Measurements from ENCODE around the gene NDUFA7.

The NDUFA7 gene

GRCh38 chr19:8336660-8337059 lies 15.5 kb upstream of the NDUFA7 start:
- Histone ChIP-seq H3K9me3 (ENCODE audit: control insufficient read depth, insufficient read depth, low read depth, low read length) (no peaks in the 10 kb centered on the region), H3K4me1 (ENCODE audit: control insufficient read depth, insufficient read depth, low read length) (no peaks in the 10 kb centered on the region; the same call in 1 of the 2 replicates), H3K36me3 (ENCODE audit: control insufficient read depth in 2 of 2, insufficient read depth in 1 of 2, low read length in 2 of 2) (no peaks in the 10 kb centered on the region), H3K4me3 (ENCODE audit: low read depth, low read length) (no peak overlapping the region), H3K27ac (ENCODE audit: extremely low read depth, low read depth, low read length) (no peak overlapping the region)
- ChIA-PET POLR2A (interaction anchor here (1.1 kb wide), 2 partner anchors 12 to 14 kb away, joined by 3 to 4 read pairs; no protein-coding TSS in a partner anchor), CTCF (interaction anchor here (0.6 to 1.1 kb wide), 3 partner anchors 11 to 250 kb away, joined by 3 read pairs; no protein-coding TSS in a partner anchor)
- no peak for TF ChIP-seq ZNF2 (tag by site-specific recombination; IDR thresholded peaks at IDR 0.05)
- peak; percentile 51; the same call in 1 of the 2 replicates for TF ChIP-seq ZNF341 (tag by site-specific recombination; IDR thresholded peaks at IDR 0.05; ENCODE audit: low read depth)

GRCh38 chr19:8336072-8336569 lies 14.9 kb upstream of the NDUFA7 start:
- Histone ChIP-seq H3K4me3 (ENCODE audit: low read depth, low read length) (no peak overlapping the region), H3K36me3 (ENCODE audit: control insufficient read depth in 2 of 2, insufficient read depth in 1 of 2, low read length in 2 of 2) (no peaks in the 10 kb centered on the region), H3K27ac (ENCODE audit: extremely low read depth, low read depth, low read length) (no peak overlapping the region), H3K4me1 (ENCODE audit: control insufficient read depth, insufficient read depth, low read length) (no peaks in the 10 kb centered on the region; the same call in 1 of the 2 replicates), H3K9me3 (ENCODE audit: control insufficient read depth, insufficient read depth, low read depth, low read length) (no peaks in the 10 kb centered on the region)
- TF ChIP-seq ZNF394 (tag by site-specific recombination; IDR thresholded peaks at IDR 0.05; ENCODE audit: borderline replicate concordance) (peak; percentile 42; the same call in 1 of the 2 replicates), ZNF146 (tag by site-specific recombination; IDR thresholded peaks at IDR 0.05) (no peak)
- CTCF ChIA-PET: interaction anchor here (0.7 to 1.1 kb wide), 3 partner anchors 12 to 242 kb away, joined by 3 read pairs; no protein-coding TSS in a partner anchor
- POLR2A ChIA-PET: interaction anchor here (1.1 to 2.9 kb wide), 3 partner anchors 12 to 15 kb away, joined by 3 to 22 read pairs (median 4); partner anchors contain the start of genes NDUFA7 and RPS28

GRCh38 chr19:8335343-8336071 lies 14.3 kb upstream of the NDUFA7 start:
- peak overlapping the region; percentile 31 for H3K4me3 ChIP-seq (ENCODE audit: low read depth, low read length)
- CTCF ChIA-PET: interaction anchor here (0.7 to 1.1 kb wide), 4 partner anchors 11 to 243 kb away, joined by 3 to 4 read pairs (median 3); no protein-coding TSS in a partner anchor
- peak overlapping the region; percentile 21; the same call in 1 of the 2 replicates for H3K27ac ChIP-seq (ENCODE audit: extremely low read depth, low read depth, low read length)

GRCh38 chr19:8334458-8335342 lies 13.5 kb upstream of the NDUFA7 start:
- H3K4me1 ChIP-seq (ENCODE audit: control insufficient read depth, insufficient read depth, low read length): no peaks in the 10 kb centered on the region; the same call in 1 of the 2 replicates
- H3K27ac ChIP-seq (ENCODE audit: extremely low read depth, low read depth, low read length): peak overlapping the region; percentile 21; the same call in 1 of the 2 replicates
- H3K4me3 ChIP-seq (ENCODE audit: low read depth, low read length): peak overlapping the region; percentile 31
- no peaks in the 10 kb centered on the region for H3K9me3 ChIP-seq (ENCODE audit: control insufficient read depth, insufficient read depth, low read depth, low read length)
- ChIA-PET POLR2A (interaction anchor here (0.6 to 2.9 kb wide), 3 partner anchors 10 to 68 kb away, joined by 5 to 22 read pairs (median 9); partner anchors contain the start of genes NDUFA7 and RPS28), CTCF (interaction anchor here (0.6 to 1.2 kb wide), 5 partner anchors 10 to 245 kb away, joined by 3 to 5 read pairs (median 3); no protein-coding TSS in a partner anchor)
- H3K36me3 ChIP-seq (ENCODE audit: control insufficient read depth in 2 of 2, insufficient read depth in 1 of 2, low read length in 2 of 2): no peaks in the 10 kb centered on the region
- no peak for TF ChIP-seq ZNF664 (tag by site-specific recombination; IDR thresholded peaks at IDR 0.05)
- no peak for TF ChIP-seq ZNF776 (tag by site-specific recombination; IDR thresholded peaks at IDR 0.05; ENCODE audit: borderline replicate concordance)
- peak; percentile 37; the same call in 1 of the 2 replicates for TF ChIP-seq EGR2 (tag by site-specific recombination; IDR thresholded peaks at IDR 0.05; ENCODE audit: low read depth)
- peak; percentile 23; the same call in 1 of the 2 replicates for TF ChIP-seq ZNF398 (tag by site-specific recombination; IDR thresholded peaks at IDR 0.05)
- peak; percentile 60; the same call in 1 of the 2 replicates for TF ChIP-seq ZBTB8A (tag by site-specific recombination; IDR thresholded peaks at IDR 0.05)
- peak; percentile 89 for TF ChIP-seq ZFHX2 (tag by site-specific recombination; conservative IDR thresholded peaks at IDR 0.05)
- 0 out of 2 replicates have a peak, but pooled peaks have one; percentile 7 for TF ChIP-seq ZNF449 (tag by site-specific recombination; IDR thresholded peaks at IDR 0.05)
- no peak for TF ChIP-seq ZBTB7A (tag by site-specific recombination; IDR thresholded peaks at IDR 0.05; ENCODE audit: low read depth)
- peak; percentile 11; the same call in 1 of the 2 replicates for TF ChIP-seq ZNF146 (tag by site-specific recombination; IDR thresholded peaks at IDR 0.05)
- TF ChIP-seq IKZF3 (tag by site-specific recombination; IDR thresholded peaks at IDR 0.05): no peak
- TF ChIP-seq ZNF2 (tag by site-specific recombination; IDR thresholded peaks at IDR 0.05): 0 out of 2 replicates have a peak, but pooled peaks have one; percentile 16

More at GRCh38 chr19:8335343-8336071, 14.3 kb upstream of the NDUFA7 start:
- POLR2A ChIA-PET: interaction anchor here (1.1 to 2.9 kb wide), 2 partner anchors 11 to 14 kb away, joined by 4 to 22 read pairs; partner anchors contain the start of genes NDUFA7 and RPS28
- TF ChIP-seq ZNF302 (tag by site-specific recombination; IDR thresholded peaks at IDR 0.05; ENCODE audit: low read depth) (no peak), WT1 (tag by site-specific recombination; IDR thresholded peaks at IDR 0.05) (no peak), PBX3 (CRISPR knock-in tag; IDR thresholded peaks at IDR 0.05) (0 out of 2 replicates have a peak, but pooled peaks have one; percentile 29), KLF16 (tag by site-specific recombination; IDR thresholded peaks at IDR 0.05) (no peak), ZNF664 (tag by site-specific recombination; IDR thresholded peaks at IDR 0.05) (peak; percentile 95)
- no peaks in the 10 kb centered on the region for H3K9me3 ChIP-seq (ENCODE audit: control insufficient read depth, insufficient read depth, low read depth, low read length)
- no peaks in the 10 kb centered on the region for H3K36me3 ChIP-seq (ENCODE audit: control insufficient read depth in 2 of 2, insufficient read depth in 1 of 2, low read length in 2 of 2)
- H3K4me1 ChIP-seq (ENCODE audit: control insufficient read depth, insufficient read depth, low read length): no peaks in the 10 kb centered on the region; the same call in 1 of the 2 replicates
